HUDEP-2 (cell line): ENCODE data around the gene CCL3.
A peak's percentile ranks its signal among the peaks of the same experiment; 100 is the strongest.

Source experiments
- DNase-seq, 76 experiments: peaks; one replicate each; lab custom pipeline; 2025; ENCODE audit not compliant: unreplicated experiment in 76 of 76; lab: John Stamatoyannopoulos, UW

The CCL3 gene

DNA sequence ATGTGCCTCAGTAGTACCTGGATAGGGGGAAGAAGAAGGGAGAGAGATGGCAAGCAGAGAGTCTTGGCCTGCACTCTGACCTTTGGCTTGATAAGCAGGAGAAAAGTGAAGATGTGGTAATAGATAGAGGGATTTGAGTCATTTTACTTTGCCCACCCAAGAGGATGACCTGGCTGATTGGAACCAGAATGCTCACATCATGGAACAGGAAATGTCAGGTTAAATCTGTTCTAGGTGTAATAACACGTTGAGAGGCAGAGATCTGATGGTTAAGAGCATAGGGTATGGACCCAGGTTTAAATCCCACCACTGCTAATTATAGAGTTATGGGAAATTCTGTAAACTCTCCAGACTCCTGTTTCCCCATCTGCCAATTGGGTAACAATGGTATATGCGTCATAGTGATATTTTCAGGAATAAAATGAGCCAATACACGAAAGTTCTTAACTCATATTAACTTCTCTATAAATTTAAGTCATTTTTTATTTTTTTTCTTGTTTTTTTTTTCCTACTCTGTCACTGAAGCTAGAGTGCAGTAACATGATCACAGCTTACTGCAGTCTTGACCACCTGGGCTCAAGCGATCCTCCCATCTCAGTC lies 33.9 kb downstream of the CCL3 start:
- no peak for DNase-seq

DNA sequence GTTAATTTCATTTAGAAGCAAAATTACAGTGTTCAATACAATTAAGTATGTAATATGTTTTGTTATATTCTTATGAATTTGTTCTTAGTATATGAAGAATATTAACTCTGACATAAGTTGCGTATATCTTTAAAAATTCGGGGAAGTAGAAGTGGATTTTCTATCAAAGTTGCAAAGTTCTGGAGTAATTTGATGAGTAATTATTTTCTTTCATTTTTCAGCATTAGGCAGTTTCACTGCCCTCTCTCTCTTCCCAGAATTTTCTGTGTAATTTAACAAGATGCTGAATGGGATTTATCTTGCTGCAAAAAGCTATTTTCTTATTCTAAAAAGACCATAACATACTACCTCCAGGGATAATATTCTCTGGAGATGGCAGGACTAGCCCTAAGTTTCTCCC lies 34.8 kb downstream of the CCL3 start:
- DNase-seq = no peak

DNA sequence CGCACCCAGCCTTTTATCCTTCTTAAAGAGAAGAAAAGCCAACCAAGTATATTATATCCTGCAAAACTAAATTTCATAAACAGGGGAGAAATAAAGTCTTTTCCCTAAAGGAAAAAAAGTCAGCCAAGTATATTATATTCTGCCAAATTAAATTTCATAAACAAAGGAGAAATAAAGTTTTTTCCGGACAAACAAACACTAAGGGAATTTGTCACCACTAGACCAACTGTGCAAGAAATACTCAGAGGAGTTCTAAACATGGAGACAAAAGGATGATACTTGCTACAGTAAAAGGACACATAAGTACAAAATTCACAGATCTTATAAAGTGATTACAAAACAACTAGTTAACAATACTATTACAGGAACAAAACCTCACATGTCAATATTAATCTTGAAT lies 40.3 kb downstream of the CCL3 start:
- no peak for DNase-seq

DNA sequence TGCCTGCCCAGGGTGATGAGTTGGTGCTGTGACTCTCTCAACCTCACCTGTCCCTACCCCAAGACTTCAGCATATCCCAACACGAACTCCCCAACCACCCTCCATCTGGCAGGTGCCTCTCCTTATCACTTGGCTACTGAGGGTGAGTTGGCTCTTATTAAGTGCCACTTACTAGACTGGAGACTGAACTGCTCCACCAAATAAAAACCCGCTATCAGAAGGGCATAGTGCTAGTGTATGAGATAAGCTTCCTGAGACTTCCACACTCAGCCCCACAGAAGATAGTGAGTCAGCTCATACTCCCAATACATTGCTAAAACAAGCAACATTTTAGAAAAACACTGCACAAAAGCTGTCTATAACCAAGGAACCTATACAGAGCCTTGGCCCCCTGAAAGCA lies 41.9 kb downstream of the CCL3 start:
- peak in 17 of 76 experiments; percentile 1 to 64 (median 15) for DNase-seq
